Mesenchymal stem cell (in vitro differentiated cells and primary cell): Measurements from ENCODE around the gene CGB5.
A peak's percentile ranks its signal among the peaks of the same experiment; 100 is the strongest.
"Not testable (repeated sequence)": the region's sequence is repeated elsewhere in the genome, so short reads cannot be mapped to it uniquely, and the experiment has no call there.

Experiments used
- DNase-seq: peaks from one replicate; pipeline ENCODE4 v3.0.0-alpha.2; 2013
- H2AFZ ChIP-seq: one replicate; pipeline ENCODE4 v1.6.1; 2013; ENCODE audit warnings: low read depth, mild to moderate bottlenecking, control low read depth, inconsistent platforms, low read length, moderate library complexity
- H2AK5ac ChIP-seq: 2 replicates; pipeline ENCODE4 v1.6.1; 2013; ENCODE audit warnings: low read length, moderate library complexity, mild to moderate bottlenecking, inconsistent platforms; ENCODE audit not compliant: severe bottlenecking
- H2BK120ac ChIP-seq: one replicate; pipeline ENCODE4 v1.6.1; 2013; ENCODE audit warnings: low read depth, mild to moderate bottlenecking, inconsistent platforms, low read length, moderate library complexity
- H2BK12ac ChIP-seq, 2 experiments: one replicate each; pipeline ENCODE4 v1.6.1; 2013; ENCODE audit warnings: inconsistent platforms in 2 of 2, low read length in 2 of 2, mild to moderate bottlenecking in 2 of 2, moderate library complexity in 2 of 2, control low read depth in 1 of 2
- H2BK15ac ChIP-seq: one replicate; pipeline ENCODE4 v1.6.1; 2013; ENCODE audit warnings: mild to moderate bottlenecking, low read depth, inconsistent platforms; ENCODE audit not compliant: poor library complexity, severe bottlenecking
- H2BK5ac ChIP-seq: 2 replicates; pipeline ENCODE4 v1.6.1; 2013; ENCODE audit warnings: low read depth, mild to moderate bottlenecking, low read length, control low read depth, inconsistent platforms; ENCODE audit not compliant: poor library complexity, severe bottlenecking
- H3K14ac ChIP-seq, 2 experiments: one replicate each; pipeline ENCODE4 v1.6.1; 2013; ENCODE audit warnings: inconsistent platforms in 2 of 2, low read length in 2 of 2, control low read depth in 1 of 2, mild to moderate bottlenecking in 1 of 2, moderate library complexity in 1 of 2
- H3K18ac ChIP-seq, 2 experiments: one replicate each; pipeline ENCODE4 v1.6.1; 2013; ENCODE audit warnings: inconsistent platforms in 2 of 2, low read length in 2 of 2, control low read depth in 1 of 2, low read depth in 1 of 2, mild to moderate bottlenecking in 1 of 2
- H3K23ac ChIP-seq, 2 experiments: one replicate each; pipeline ENCODE4 v1.6.1; 2013; ENCODE audit warnings: inconsistent platforms in 2 of 2, low read length in 2 of 2, mild to moderate bottlenecking in 2 of 2, moderate library complexity in 2 of 2, control low read depth in 1 of 2
- H3K27ac ChIP-seq: 2 replicates; pipeline ENCODE4 v1.5.1; 2013; ENCODE audit warnings: mild to moderate bottlenecking, moderate library complexity, low read length, control low read depth, inconsistent platforms; ENCODE audit not compliant: poor library complexity, severe bottlenecking
- H3K27me3 ChIP-seq, 2 experiments: 2 replicates each; pipeline versions ENCODE4 v1.6.1 to v1.7.0; 2013; ENCODE audit warnings: low read length in 2 of 2, mild to moderate bottlenecking in 2 of 2, moderate library complexity in 2 of 2, control low read depth in 1 of 2, inconsistent platforms in 1 of 2; ENCODE audit not compliant: control insufficient read depth in 1 of 2, insufficient read depth in 1 of 2
- H3K36me3 ChIP-seq, 2 experiments: 2 replicates each; pipeline versions ENCODE4 v1.6.1 to v1.7.0; 2013; ENCODE audit warnings: low read length in 2 of 2, control low read depth in 1 of 2, inconsistent platforms in 1 of 2, low read depth in 1 of 2, mild to moderate bottlenecking in 1 of 2; ENCODE audit not compliant: insufficient read depth in 2 of 2, control insufficient read depth in 1 of 2
- H3K4ac ChIP-seq, 2 experiments: one replicate each; pipeline ENCODE4 v1.6.1; 2013; ENCODE audit warnings: inconsistent platforms in 2 of 2, low read length in 2 of 2, mild to moderate bottlenecking in 2 of 2, moderate library complexity in 2 of 2, control low read depth in 1 of 2, low read depth in 1 of 2
- H3K4me1 ChIP-seq: 2 replicates; pipeline ENCODE4 v1.6.1; 2013; ENCODE audit warnings: low read depth, low read length, control low read depth; ENCODE audit not compliant: control insufficient read depth, insufficient read depth
- H3K4me2 ChIP-seq: 2 replicates; pipeline ENCODE4 v1.6.1; 2013; ENCODE audit warnings: low read length, mild to moderate bottlenecking, inconsistent platforms; ENCODE audit not compliant: poor library complexity, severe bottlenecking
- H3K4me3 ChIP-seq, 2 experiments: 2 replicates each; pipeline versions ENCODE4 v1.5.1 to v1.7.0; 2013; ENCODE audit warnings: low read length in 2 of 2, mild to moderate bottlenecking in 2 of 2, control low read depth in 1 of 2, low read depth in 1 of 2; ENCODE audit not compliant: insufficient read depth in 1 of 2
- H3K79me1 ChIP-seq: replicated peaks from 2 replicates; pipeline ENCODE4 v1.6.1; 2013; ENCODE audit warnings: mild to moderate bottlenecking, control low read depth, low read length, inconsistent platforms; ENCODE audit not compliant: poor library complexity, severe bottlenecking
- H3K9ac ChIP-seq: 2 replicates; pipeline ENCODE4 v1.7.0; 2013; ENCODE audit warnings: mild to moderate bottlenecking, low read length, moderate library complexity
- H3K9me3 ChIP-seq: 2 replicates; pipeline ENCODE4 v1.7.0; 2013; ENCODE audit warnings: mild to moderate bottlenecking, low read length; ENCODE audit not compliant: control insufficient read depth
- H4K8ac ChIP-seq: one replicate; pipeline ENCODE4 v1.6.1; 2013; ENCODE audit warnings: inconsistent platforms, mild to moderate bottlenecking, low read length, moderate library complexity
- H4K91ac ChIP-seq: one replicate; pipeline ENCODE4 v1.6.1; 2013; ENCODE audit warnings: mild to moderate bottlenecking, low read length, inconsistent platforms
- WGBS: methylation state at CpG from one replicate; pipeline ENCODE4 v1.1.7; 2013; ENCODE audit warnings: mixed read lengths; 5-methylcytosine and 5-hydroxymethylcytosine counted together

CGB5 gene

DNA sequence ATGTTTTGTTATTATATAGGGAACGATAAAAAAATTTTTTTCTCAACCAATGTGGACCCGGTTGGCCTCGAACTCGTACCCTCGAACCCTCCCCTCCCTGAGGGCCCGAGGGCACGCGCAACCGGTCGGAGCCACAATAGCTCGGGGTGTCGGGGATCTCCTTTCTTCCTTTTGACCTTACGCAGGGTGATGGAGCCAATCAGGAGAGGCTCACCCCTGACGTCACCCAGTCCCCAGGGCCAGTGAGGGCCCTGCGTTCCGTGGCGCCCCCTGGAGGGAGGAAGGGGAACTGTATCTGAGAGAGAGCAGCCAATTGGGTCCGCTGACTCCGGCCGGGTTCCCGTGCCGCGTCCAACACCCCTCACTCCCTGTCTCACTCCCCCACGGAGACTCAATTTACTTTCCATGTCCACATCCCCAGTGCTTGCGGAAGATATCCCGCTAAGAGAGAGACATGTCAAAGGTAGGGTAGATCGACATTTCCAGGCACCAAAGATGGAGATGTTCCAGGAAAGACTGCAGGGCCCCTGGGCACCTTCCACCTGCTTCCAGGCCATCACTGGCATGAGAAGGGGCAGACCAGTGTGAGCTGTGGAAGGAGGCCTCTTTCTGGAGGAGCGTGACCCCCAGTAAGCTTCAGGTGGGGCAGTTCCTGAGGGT lies 11.9 kb upstream of the CGB5 start, which contains the start of gene CGB2:
CGB2 (plus strand) TSS at position 249 of the 660 bp plus-strand sequence; CDS start at position 455, 206 bp downstream.
- H3K4me3 ChIP-seq, H4K8ac ChIP-seq, H2BK5ac ChIP-seq, H3K23ac ChIP-seq, H3K14ac ChIP-seq, H3K9me3 ChIP-seq, H2BK15ac ChIP-seq, H3K4me2 ChIP-seq, H2BK120ac ChIP-seq, H3K9ac ChIP-seq, H2BK12ac ChIP-seq, H3K36me3 ChIP-seq, H3K27me3 ChIP-seq, H3K18ac ChIP-seq, H2AFZ ChIP-seq, H3K4ac ChIP-seq, H3K4me1 ChIP-seq, DNase-seq, H3K79me1 ChIP-seq, H4K91ac ChIP-seq, H2AK5ac ChIP-seq, H3K27ac ChIP-seq: not testable (repeated sequence)
- WGBS = 75% methylated on average over 15 of the region's 28 CpGs

- not testable (repeated sequence) for H3K4me2 ChIP-seq, H3K18ac ChIP-seq, H3K9ac ChIP-seq, H2BK120ac ChIP-seq, H2BK12ac ChIP-seq, DNase-seq, H3K27me3 ChIP-seq, H2AK5ac ChIP-seq, H3K36me3 ChIP-seq, H3K4me1 ChIP-seq, H2BK5ac ChIP-seq, H3K9me3 ChIP-seq, H3K14ac ChIP-seq, H2BK15ac ChIP-seq, H3K4me3 ChIP-seq, H3K23ac ChIP-seq, H4K8ac ChIP-seq, H4K91ac ChIP-seq, H3K79me1 ChIP-seq, H3K27ac ChIP-seq, H2AFZ ChIP-seq, H3K4ac ChIP-seq
- WGBS = 43% methylated on average over 10 of the region's 18 CpGs
Observed at GRCh38 chr19:49036815-49037214, 6.8 kb upstream of the CGB5 start, which contains the start of gene CGB1. CGB1 (minus strand) TSS chr19:49036895; CDS start chr19:49036711, 184 bp downstream.

DNA sequence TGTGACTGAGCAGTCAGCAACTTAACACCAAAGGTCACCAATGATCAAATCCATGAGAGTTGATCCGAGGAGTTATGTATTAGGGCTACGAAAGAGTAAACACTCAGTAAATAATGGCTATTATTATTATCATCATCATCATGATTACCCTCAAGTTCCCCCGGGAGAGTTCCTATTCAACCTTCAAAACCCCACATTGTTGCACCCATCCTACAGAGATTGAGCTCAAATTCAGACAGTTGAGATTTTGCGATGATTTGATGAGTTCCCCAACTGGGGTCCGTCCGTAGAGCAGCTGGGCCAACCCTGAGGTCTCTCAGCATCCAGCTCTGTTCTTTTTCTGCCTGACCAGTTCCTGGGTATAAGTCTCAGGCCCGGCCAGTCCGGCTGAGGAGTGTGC lies 5.5 kb upstream of the CGB5 start:
- not testable (repeated sequence) for H3K9ac ChIP-seq, H2BK15ac ChIP-seq, H3K4me3 ChIP-seq, DNase-seq, H2AFZ ChIP-seq, H4K91ac ChIP-seq, H3K14ac ChIP-seq, H3K23ac ChIP-seq, H3K36me3 ChIP-seq, H3K18ac ChIP-seq, H4K8ac ChIP-seq, H2BK5ac ChIP-seq, H3K27me3 ChIP-seq, H2AK5ac ChIP-seq, H2BK120ac ChIP-seq, H3K4me2 ChIP-seq, H3K79me1 ChIP-seq, H3K27ac ChIP-seq, H2BK12ac ChIP-seq, H3K9me3 ChIP-seq, H3K4ac ChIP-seq
- H3K4me1 ChIP-seq = peaks cover 11% of the 10 kb centered on the region
- 99% methylated on average over 4 of the region's 8 CpGs for WGBS

GRCh38 chr19:49038557-49039276 lies 4.9 kb upstream of the CGB5 start:
- not testable (repeated sequence) for H4K8ac ChIP-seq, H3K27me3 ChIP-seq, H3K23ac ChIP-seq, H2BK120ac ChIP-seq, H2AFZ ChIP-seq, H3K79me1 ChIP-seq, H3K4me3 ChIP-seq, H2BK5ac ChIP-seq, H3K4me2 ChIP-seq, H3K27ac ChIP-seq, H2BK12ac ChIP-seq, H3K9me3 ChIP-seq, H3K4ac ChIP-seq, H3K9ac ChIP-seq, H2AK5ac ChIP-seq, H3K36me3 ChIP-seq, H4K91ac ChIP-seq, H2BK15ac ChIP-seq
- WGBS = 55% methylated on average over 26 of the region's 26 CpGs
- H3K4me1 ChIP-seq = peaks cover 11% of the 10 kb centered on the region
- peak overlapping the region in 1 of 2 experiments; percentile 34 for H3K18ac ChIP-seq
- H3K14ac ChIP-seq = peak overlapping the region in 1 of 2 experiments; percentile 20
- peak; percentile 71 for DNase-seq
